Kidney (tissue), 14 donors: ENCODE results near the gene ATP13A3. TPM values are rescaled to one million over a fixed set of nuclear protein-coding genes. Genes with fewer than 3 reads are reported as not detected.

ENCODE experiments used
- DNase-seq, 5 donors: peaks; one replicate each; pipeline ENCODE4 v3.0.0-alpha.2; 2013 to 2020
- FAIRE-seq: peaks from 2 replicates; lab custom pipeline; 2012; peaks lifted over from hg19 to GRCh38; lab: Jason Lieb, UNC
- H3K27ac ChIP-seq, 2 donors: one replicate each; pipeline ENCODE4 v1.7.0; 2013; ENCODE audit warnings: low read depth in 2 of 2, low read length in 2 of 2, inconsistent platforms in 1 of 2
- H3K27me3 ChIP-seq: one replicate; pipeline ENCODE4 v1.7.1; 2013; ENCODE audit warnings: low read length, inconsistent platforms; ENCODE audit not compliant: control insufficient read depth, insufficient read depth
- H3K36me3 ChIP-seq, 3 donors: one replicate each; pipeline versions ENCODE4 v1.7.0 to v1.7.1; 2013; ENCODE audit warnings: low read length in 3 of 3, control low read depth in 1 of 3, inconsistent platforms in 1 of 3; ENCODE audit not compliant: insufficient read depth in 3 of 3, control insufficient read depth in 2 of 3
- H3K4me1 ChIP-seq, 3 donors: one replicate each; pipeline versions ENCODE4 v1.7.0 to v1.7.1; 2013; ENCODE audit warnings: low read length in 3 of 3, inconsistent platforms in 1 of 3, low read depth in 1 of 3; ENCODE audit not compliant: control insufficient read depth in 2 of 3, insufficient read depth in 2 of 3
- H3K4me3 ChIP-seq, 3 donors: one replicate each; pipeline versions ENCODE4 v1.7.0 to v1.8.1; 2013; ENCODE audit warnings: low read length in 3 of 3, control low read depth in 1 of 3, inconsistent platforms in 1 of 3
- H3K9ac ChIP-seq, 3 donors: one replicate each; pipeline versions ENCODE4 v1.7.0 to v1.7.1; 2013; ENCODE audit warnings: low read length in 3 of 3, control low read depth in 1 of 3, inconsistent platforms in 1 of 3
- H3K9me3 ChIP-seq, 3 donors: one replicate each; pipeline versions ENCODE4 v1.7.0 to v1.7.1; 2013; ENCODE audit warnings: low read length in 3 of 3, control low read depth in 1 of 3, inconsistent platforms in 1 of 3; ENCODE audit not compliant: control insufficient read depth in 2 of 3, insufficient read depth in 1 of 3
- CTCF ChIP-seq: IDR thresholded peaks from 3 replicates; pipeline ENCODE4 v1.5.1; 2012; ENCODE audit warnings: mild to moderate bottlenecking, moderate library complexity, borderline replicate concordance; ENCODE audit not compliant: insufficient read depth; ENCODE audit errors: extremely low read depth
- intact Hi-C: fragments of 100-400 bp; cut with DNase I; formaldehyde crosslinking; loops from one replicate; pipeline ENCODE4 v1.11.1; 2022
- polyA plus RNA-seq: library from polyadenylated mRNA; stranded (reverse); fragments of 350-450 nt; fragmentation: Illumina TruSeq; extraction: RNeasy Lipid Tissue Mini Kit (QIAGEN cat#74804); gene quantifications from one replicate; pipeline ENCODE4 v1.2.3, GENCODE V29; 2014; ENCODE audit warnings: low read depth, low replicate concordance; ENCODE audit not compliant: insufficient read depth
- total RNA-seq: library from RNA; stranded (reverse); fragmentation: NEBNext Ultra II Directional; extraction: Animal tissue kit (Norgen Biotek cat#: 25700); gene quantifications from one replicate; pipeline ENCODE4 v1.2.1, GENCODE V29; 2021
- donor health status: control.
- donor health status: control.
- donor health status: control.
- donor health status: control.
- donor health status: control.
- donor health status: DM: yes; HTN: yes; CAD: no.
- donor health status: Normal renal cell carcinoma (clear cell type).

Gene ATP13A3
- total and polyA plus RNA-seq, 2 donors from 2014 or later: 15.3 to 103 TPM

GRCh38 chr3:194404365-194405140 lies 82.2 kb downstream of the ATP13A3 start:
- Histone ChIP-seq H3K27ac (no peak overlapping the region), H3K36me3 (peaks cover 2 to 8% (median 6%) of the 10 kb centered on the region in 3 donors), H3K4me1 (no peaks in the 10 kb centered on the region), H3K27me3 (no peaks in the 10 kb centered on the region), H3K9me3 (no peaks in the 10 kb centered on the region), H3K9ac (no peak overlapping the region), H3K4me3 (no peak overlapping the region)
- DNase-seq: peak in 2 of 5 donors; percentile 50 to 71
- intact Hi-C loops: no loop called here
- peak; percentile 81 for FAIRE-seq
- TF ChIP-seq CTCF: peak; percentile 56

- H3K4me1 ChIP-seq: peaks cover 0 to 3% (median 0%) of the 10 kb centered on the region in 3 donors
- FAIRE-seq: no peak
- H3K36me3 ChIP-seq: peaks cover 2 to 8% (median 2%) of the 10 kb centered on the region in 3 donors
- H3K9ac ChIP-seq: no peak overlapping the region
- intact Hi-C loops: no loop called here
- no peak for TF ChIP-seq CTCF
- no peak overlapping the region for H3K27ac ChIP-seq
- peaks cover 8% of the 10 kb centered on the region for H3K27me3 ChIP-seq
- no peaks in the 10 kb centered on the region for H3K9me3 ChIP-seq
- DNase-seq: no peak
- no peak overlapping the region for H3K4me3 ChIP-seq
Measured at GRCh38 chr3:194401868-194402329, 84.9 kb downstream of the ATP13A3 start.

- Histone ChIP-seq H3K36me3 (peaks cover 0 to 8% (median 2%) of the 10 kb centered on the region in 3 donors), H3K9ac (no peak overlapping the region), H3K4me1 (peaks cover 0 to 4% (median 0%) of the 10 kb centered on the region in 3 donors), H3K27me3 (peaks cover 8% of the 10 kb centered on the region), H3K27ac (no peak overlapping the region), H3K4me3 (no peak overlapping the region), H3K9me3 (no peaks in the 10 kb centered on the region)
- peak in 1 of 5 donors; percentile 47 for DNase-seq
- intact Hi-C loops: no loop called here
- TF ChIP-seq CTCF: no peak
- FAIRE-seq: no peak
Measured at GRCh38 chr3:194401346-194401745, 85.5 kb downstream of the ATP13A3 start.
